WTC11 (cell line): ENCODE data around the gene RBM10. TPM values are rescaled to one million over a fixed set of nuclear protein-coding genes. Genes with fewer than 3 reads are reported as not detected.

Experiments used
- ATAC-seq: fragments of 200-7000 bp; cut with Tn5 transposase; 2 replicates; pipeline ENCODE4 v1.10.0; 2021; ENCODE audit warnings: mild to moderate bottlenecking, moderate library complexity
- CTCF ChIA-PET: fragments of 300-600 bp; sonication (Branson Sonifier 250); formaldehyde crosslinking; loops from one replicate; lab custom pipeline; 2021; ENCODE audit warnings: antibody characterized with exemption; lab: Charles Lee
- POLR2A ChIA-PET: fragments of 350-600 bp; sonication (Branson Sonifier 250); formaldehyde crosslinking; loops from one replicate; lab custom pipeline; 2021; ENCODE audit warnings: antibody characterized with exemption; lab: Charles Lee
- DNase-seq: peaks from one replicate; pipeline ENCODE4 v3.0.0; 2021; ENCODE audit warnings: low spot score
- H3K27ac Mint-ChIP-seq: 2 replicates; pipeline ENCODE4 v1.8.0; 2021; ENCODE audit warnings: mixed read lengths
- H3K27me3 Mint-ChIP-seq: 2 replicates; pipeline ENCODE4 v1.8.0; 2021; ENCODE audit warnings: low read depth, mild to moderate bottlenecking, moderate library complexity, mixed read lengths
- H3K36me3 Mint-ChIP-seq: 2 replicates; pipeline ENCODE4 v1.8.0; 2021; ENCODE audit warnings: mixed read lengths
- H3K4me1 Mint-ChIP-seq: 2 replicates; pipeline ENCODE4 v1.8.0; 2022; ENCODE audit warnings: mixed read lengths
- H3K4me3 Mint-ChIP-seq: 2 replicates; pipeline ENCODE4 v1.8.0; 2021; ENCODE audit warnings: mild to moderate bottlenecking, moderate library complexity, mixed read lengths
- H3K9me3 Mint-ChIP-seq: 2 replicates; pipeline ENCODE4 v1.8.0; 2021; ENCODE audit warnings: mixed read lengths
- AFF4 ChIP-seq: sonication (generic); formaldehyde crosslinking; IDR thresholded peaks from 2 replicates; pipeline ENCODE4 v1.8.1; 2023; ENCODE audit warnings: mild to moderate bottlenecking, missing genetic modification reagents, borderline replicate concordance
- ARID4B ChIP-seq: sonication (generic); formaldehyde crosslinking; IDR thresholded peaks from 2 replicates; pipeline ENCODE4 v1.8.0; 2023; ENCODE audit warnings: missing genetic modification reagents, mild to moderate bottlenecking, borderline replicate concordance
- ATF2 ChIP-seq: sonication (generic); formaldehyde crosslinking; IDR thresholded peaks from 2 replicates; pipeline ENCODE4 v1.8.1; 2022; ENCODE audit warnings: low read depth, missing genetic modification reagents, borderline replicate concordance
- ATF3 ChIP-seq: sonication (generic); formaldehyde crosslinking; conservative IDR thresholded peaks from 2 replicates; pipeline ENCODE4 v1.8.1; 2022; ENCODE audit warnings: mild to moderate bottlenecking, missing genetic modification reagents
- ATF6 ChIP-seq: sonication (generic); formaldehyde crosslinking; IDR thresholded peaks from 2 replicates; pipeline ENCODE4 v1.8.1; 2023; ENCODE audit warnings: mild to moderate bottlenecking, missing genetic modification reagents
- E2F1 ChIP-seq: sonication (generic); formaldehyde crosslinking; IDR thresholded peaks from 2 replicates; pipeline ENCODE4 v1.8.0; 2022; ENCODE audit warnings: mild to moderate bottlenecking, missing genetic modification reagents
- ERG ChIP-seq: fragments of 250-450 bp; sonication (Bioruptor Pico); IDR thresholded peaks from 2 replicates; pipeline ENCODE4 v1.8.0; 2021; ENCODE audit warnings: mild to moderate bottlenecking
- FOXK1 ChIP-seq: sonication (generic); formaldehyde crosslinking; IDR thresholded peaks from 2 replicates; pipeline ENCODE4 v1.8.0; 2022; ENCODE audit warnings: mild to moderate bottlenecking, moderate library complexity, missing genetic modification reagents
- FOXP1 ChIP-seq: sonication (generic); formaldehyde crosslinking; IDR thresholded peaks from 2 replicates; pipeline ENCODE4 v1.8.0; 2022; ENCODE audit warnings: missing genetic modification reagents, mild to moderate bottlenecking, moderate library complexity, borderline replicate concordance
- GRHL2 ChIP-seq: fragments of 250-450 bp; sonication (Bioruptor Pico); IDR thresholded peaks from 2 replicates; pipeline ENCODE4 v1.8.0; 2022; ENCODE audit warnings: mild to moderate bottlenecking, moderate library complexity; ENCODE audit not compliant: insufficient replicate concordance, severe bottlenecking
- GTF2I ChIP-seq: fragments of 250-450 bp; sonication (Bioruptor Pico); conservative IDR thresholded peaks from 2 replicates; pipeline ENCODE4 v1.4.0; 2021; ENCODE audit warnings: mild to moderate bottlenecking
- IRF1 ChIP-seq: sonication (generic); formaldehyde crosslinking; IDR thresholded peaks from 2 replicates; pipeline ENCODE4 v1.8.0; 2023; ENCODE audit warnings: missing genetic modification reagents
- JAZF1 ChIP-seq: fragments of 250-450 bp; sonication (Bioruptor Pico); IDR thresholded peaks from 2 replicates; pipeline ENCODE4 v1.9.0; 2021; ENCODE audit warnings: moderate library complexity, mild to moderate bottlenecking, inconsistent platforms
- NFATC4 ChIP-seq: fragments of 250-450 bp; sonication (Bioruptor Pico); IDR thresholded peaks from 2 replicates; pipeline ENCODE4 v1.9.0; 2021; ENCODE audit warnings: mild to moderate bottlenecking
- NFYB ChIP-seq: sonication (generic); formaldehyde crosslinking; conservative IDR thresholded peaks from 2 replicates; pipeline ENCODE4 v1.8.0; 2022; ENCODE audit warnings: low read depth, missing genetic modification reagents
- TP53 ChIP-seq: sonication (generic); formaldehyde crosslinking; IDR thresholded peaks from 2 replicates; pipeline ENCODE4 v1.8.1; 2023; ENCODE audit warnings: mild to moderate bottlenecking, missing genetic modification reagents
- ZBTB21 ChIP-seq: sonication (generic); formaldehyde crosslinking; IDR thresholded peaks from 2 replicates; pipeline ENCODE4 v1.8.1; 2023; ENCODE audit warnings: mild to moderate bottlenecking, missing genetic modification reagents, borderline replicate concordance
- ZMAT4 ChIP-seq: fragments of 250-450 bp; sonication (Bioruptor Pico); IDR thresholded peaks from 2 replicates; pipeline ENCODE4 v1.9.0; 2021; ENCODE audit warnings: mild to moderate bottlenecking
- total RNA-seq: library from RNA; stranded (reverse); gene quantifications from 3 replicates; pipeline ENCODE4 v1.2.3, GENCODE V29; 2021

RBM10 gene
- total RNA-seq, 1 experiment from 2014 or later, result 66.1 TPM

GRCh38 chrX:47226531-47227333 is 81.7 kb downstream of the RBM10 start (continued):
- TF ChIP-seq ARID4B (CRISPR knock-in tag) (no peak), NFYB (CRISPR knock-in tag) (no peak), TP53 (no peak), GTF2I (CRISPR knock-in tag) (no peak)

- ChIA-PET POLR2A (no interaction called here), CTCF (no interaction called here)
- DNase-seq, result no peak
- H3K4me3 Mint-ChIP-seq, result no peak overlapping the region
- no peaks in the 10 kb centered on the region for H3K27me3 Mint-ChIP-seq
- peaks cover 45% of the 10 kb centered on the region for H3K36me3 Mint-ChIP-seq
- no peaks in the 10 kb centered on the region for H3K9me3 Mint-ChIP-seq
- H3K27ac Mint-ChIP-seq, result no peak overlapping the region
- H3K4me1 Mint-ChIP-seq, result 0 out of 2 replicates have a peak, but pooled peaks cover 2% of the 10 kb centered on the region
- no peak for ATAC-seq
- no peak for TF ChIP-seq FOXP1
- TF ChIP-seq E2F1 (CRISPR knock-in tag), result no peak
- TF ChIP-seq FOXK1 (CRISPR knock-in tag), result no peak
- TF ChIP-seq IRF1 (CRISPR knock-in tag), result no peak
- TF ChIP-seq ATF2, result no peak
- no peak for TF ChIP-seq JAZF1
- no peak for TF ChIP-seq NFATC4 (CRISPR knock-in tag)
- TF ChIP-seq GRHL2, result no peak
- TF ChIP-seq ATF6 (CRISPR knock-in tag), result no peak
- TF ChIP-seq ZBTB21, result no peak
- TF ChIP-seq ATF3 (CRISPR knock-in tag), result no peak
- TF ChIP-seq ZMAT4 (CRISPR knock-in tag), result no peak
- TF ChIP-seq ERG, result no peak
- TF ChIP-seq AFF4, result no peak
These were observed 82.2 kb downstream of the RBM10 start for GRCh38 chrX:47227334-47227583.
